Smooth muscle cell (in vitro differentiated cells): Measurements from ENCODE around the gene RBFOX1. TPM values are rescaled to one million over a fixed set of nuclear protein-coding genes. Genes with fewer than 3 reads are reported as not detected.

Source experiments
- DNase-seq: peaks from one replicate; lab custom pipeline; 2025; ENCODE audit not compliant: unreplicated experiment; lab: John Stamatoyannopoulos, UW
- H2AFZ ChIP-seq: fragments of 200-600 bp; sonication (generic); 2 replicates; pipeline ENCODE4 v1.6.0; 2016; ENCODE audit warnings: antibody characterized with exemption, low read depth, mild to moderate bottlenecking
- H3F3A ChIP-seq: fragments of 200-600 bp; sonication (generic); 2 replicates; pipeline ENCODE4 v1.6.0; 2017; ENCODE audit warnings: antibody characterized with exemption, low read depth
- H3K27ac ChIP-seq: fragments of 200-600 bp; sonication (generic); 2 replicates; pipeline ENCODE4 v1.5.1; 2016; ENCODE audit warnings: low read depth, mild to moderate bottlenecking
- H3K27me3 ChIP-seq: fragments of 200-600 bp; sonication (generic); 2 replicates; pipeline ENCODE4 v1.6.1; 2016; ENCODE audit warnings: low read depth, mild to moderate bottlenecking
- H3K36me3 ChIP-seq: fragments of 200-600 bp; sonication (generic); 2 replicates; pipeline ENCODE4 v1.5.1; 2016; ENCODE audit warnings: low read depth
- H3K4me1 ChIP-seq: fragments of 200-600 bp; sonication (generic); 2 replicates; pipeline ENCODE4 v1.5.1; 2016; ENCODE audit warnings: low read depth
- H3K4me2 ChIP-seq: fragments of 200-600 bp; sonication (generic); 2 replicates; pipeline ENCODE4 v1.6.0; 2016; ENCODE audit warnings: mild to moderate bottlenecking
- H3K4me3 ChIP-seq: fragments of 200-600 bp; sonication (generic); 2 replicates; pipeline ENCODE4 v1.5.1; 2016; ENCODE audit warnings: mild to moderate bottlenecking
- H3K79me2 ChIP-seq: fragments of 200-600 bp; sonication (generic); 2 replicates; pipeline ENCODE4 v1.6.0; 2016; ENCODE audit warnings: low read depth, mild to moderate bottlenecking
- H3K9ac ChIP-seq: fragments of 200-600 bp; sonication (generic); 2 replicates; pipeline ENCODE4 v1.6.0; 2016; ENCODE audit warnings: low read depth
- H3K9me3 ChIP-seq: fragments of 200-600 bp; sonication (generic); replicated peaks from 2 replicates; pipeline ENCODE4 v1.5.1; 2016; ENCODE audit warnings: low read depth
- H4K20me1 ChIP-seq: fragments of 200-600 bp; sonication (generic); 2 replicates; pipeline ENCODE4 v1.6.0; 2016; ENCODE audit warnings: low read depth
- WGBS: methylation state at CpG from one replicate; pipeline ENCODE4 v1.1.7; 2016; ENCODE audit warnings: low lambda C conversion rate; 5-methylcytosine and 5-hydroxymethylcytosine counted together
- polyA plus RNA-seq: library from polyadenylated mRNA; unstranded; fragments of >200 nt; fragmentation: Nextera tagmentation; extraction: Ambion mirVana; gene quantifications from 2 replicates; pipeline ENCODE4 v1.2.1, GENCODE V29; 2016
- total RNA-seq: library from RNA; depleted of rRNA; stranded (reverse); fragments of >200 nt; gene quantifications from 2 replicates; pipeline ENCODE4 v1.2.3, GENCODE V29; 2014
- TF ChIP-seq, protein P1 (sequence below): fragments of 200-600 bp; sonication (generic); IDR thresholded peaks from 2 replicates; pipeline ENCODE4 v1.5.1; 2017; ENCODE audit warnings: borderline replicate concordance, mild to moderate bottlenecking, antibody characterized with exemption; ENCODE audit not compliant: insufficient read depth, poor library complexity, severe bottlenecking

RBFOX1 gene
- total and polyA plus RNA-seq, 2 experiments from 2014 or later = not detected

DNA sequence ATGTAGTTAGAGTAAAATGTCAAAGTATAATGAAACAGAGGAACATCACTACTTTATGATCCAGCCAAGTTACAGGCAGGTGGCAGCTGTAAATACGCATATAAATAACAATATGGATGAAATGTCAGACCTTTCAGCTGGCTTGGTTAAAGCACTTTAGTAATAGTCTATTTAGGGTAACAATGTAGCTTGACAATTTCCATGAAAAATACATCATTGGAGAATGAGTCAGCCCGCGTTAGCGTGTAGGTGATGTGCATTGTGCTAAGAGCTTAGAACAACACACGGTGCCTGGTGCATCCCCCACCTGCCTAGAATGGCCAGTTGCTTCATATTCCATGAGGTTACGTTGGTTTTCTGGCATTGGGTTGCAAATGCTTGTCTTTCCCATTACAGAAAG is 119.4 kb downstream of the RBFOX1 start:
- Histone ChIP-seq H3K4me2 (no peak overlapping the region), H3F3A (no peaks in the 10 kb centered on the region), H3K27ac (no peak overlapping the region), H3K36me3 (no peaks in the 10 kb centered on the region), H3K4me1 (no peaks in the 10 kb centered on the region), H4K20me1 (no peaks in the 10 kb centered on the region), H2AFZ (no peak overlapping the region), H3K4me3 (no peak overlapping the region), H3K79me2 (no peaks in the 10 kb centered on the region), H3K27me3 (no peaks in the 10 kb centered on the region), H3K9me3 (no peaks in the 10 kb centered on the region), H3K9ac (no peak overlapping the region)
- DNase-seq = no peak
- WGBS = 87% methylated on average over 6 of the region's 6 CpGs
- TF ChIP-seq, protein P1, sequence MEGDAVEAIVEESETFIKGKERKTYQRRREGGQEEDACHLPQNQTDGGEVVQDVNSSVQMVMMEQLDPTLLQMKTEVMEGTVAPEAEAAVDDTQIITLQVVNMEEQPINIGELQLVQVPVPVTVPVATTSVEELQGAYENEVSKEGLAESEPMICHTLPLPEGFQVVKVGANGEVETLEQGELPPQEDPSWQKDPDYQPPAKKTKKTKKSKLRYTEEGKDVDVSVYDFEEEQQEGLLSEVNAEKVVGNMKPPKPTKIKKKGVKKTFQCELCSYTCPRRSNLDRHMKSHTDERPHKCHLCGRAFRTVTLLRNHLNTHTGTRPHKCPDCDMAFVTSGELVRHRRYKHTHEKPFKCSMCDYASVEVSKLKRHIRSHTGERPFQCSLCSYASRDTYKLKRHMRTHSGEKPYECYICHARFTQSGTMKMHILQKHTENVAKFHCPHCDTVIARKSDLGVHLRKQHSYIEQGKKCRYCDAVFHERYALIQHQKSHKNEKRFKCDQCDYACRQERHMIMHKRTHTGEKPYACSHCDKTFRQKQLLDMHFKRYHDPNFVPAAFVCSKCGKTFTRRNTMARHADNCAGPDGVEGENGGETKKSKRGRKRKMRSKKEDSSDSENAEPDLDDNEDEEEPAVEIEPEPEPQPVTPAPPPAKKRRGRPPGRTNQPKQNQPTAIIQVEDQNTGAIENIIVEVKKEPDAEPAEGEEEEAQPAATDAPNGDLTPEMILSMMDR = no peak

- no peaks in the 10 kb centered on the region for H3K9me3 ChIP-seq
- H2AFZ ChIP-seq = no peak overlapping the region
- TF ChIP-seq, protein P1 = no peak
- H3F3A ChIP-seq = no peaks in the 10 kb centered on the region
- 74% methylated on average over 5 of the region's 5 CpGs for WGBS
- no peaks in the 10 kb centered on the region for H4K20me1 ChIP-seq
- H3K9ac ChIP-seq = no peak overlapping the region
- no peak for DNase-seq
- H3K27ac ChIP-seq = no peak overlapping the region
- H3K4me1 ChIP-seq = no peaks in the 10 kb centered on the region
- no peaks in the 10 kb centered on the region for H3K36me3 ChIP-seq
- no peaks in the 10 kb centered on the region for H3K27me3 ChIP-seq
- no peak overlapping the region for H3K4me3 ChIP-seq
- H3K79me2 ChIP-seq = no peaks in the 10 kb centered on the region
- H3K4me2 ChIP-seq = no peak overlapping the region
Observed at GRCh38 chr16:7456211-7456610, 123.6 kb downstream of the RBFOX1 start.

- DNase-seq = no peak
- Histone ChIP-seq H4K20me1 (no peaks in the 10 kb centered on the region), H2AFZ (no peak overlapping the region), H3K27me3 (no peaks in the 10 kb centered on the region), H3K36me3 (no peaks in the 10 kb centered on the region), H3K4me1 (no peaks in the 10 kb centered on the region), H3K27ac (no peak overlapping the region), H3K4me2 (no peak overlapping the region), H3K79me2 (no peaks in the 10 kb centered on the region), H3K4me3 (no peak overlapping the region), H3K9me3 (no peaks in the 10 kb centered on the region), H3K9ac (no peak overlapping the region), H3F3A (no peaks in the 10 kb centered on the region)
- TF ChIP-seq, protein P1 = no peak
- WGBS = 79% methylated on average over 3 of the region's 3 CpGs
Observed at GRCh38 chr16:7458144-7458543, 125.5 kb downstream of the RBFOX1 start.

- Histone ChIP-seq H3K4me2 (no peak overlapping the region), H3K36me3 (no peaks in the 10 kb centered on the region), H3K4me1 (no peaks in the 10 kb centered on the region), H3F3A (no peaks in the 10 kb centered on the region), H3K79me2 (no peaks in the 10 kb centered on the region), H4K20me1 (no peaks in the 10 kb centered on the region), H3K27ac (no peak overlapping the region), H3K4me3 (no peak overlapping the region), H3K27me3 (no peaks in the 10 kb centered on the region), H3K9me3 (no peaks in the 10 kb centered on the region), H2AFZ (no peak overlapping the region), H3K9ac (no peak overlapping the region)
- no peak for DNase-seq
- TF ChIP-seq, protein P1 = no peak
- 94% methylated on average over 3 of the region's 3 CpGs for WGBS
Observed at GRCh38 chr16:7470344-7470743, 137.7 kb downstream of the RBFOX1 start.
